Hematopoietic multipotent progenitor cell (in vitro differentiated cells): ENCODE results near the gene BBX. TPM values are rescaled to one million over a fixed set of nuclear protein-coding genes. Genes with fewer than 3 reads are reported as not detected.

ENCODE experiments used
- DNase-seq, 3 donors: peaks; one replicate each; pipeline ENCODE4 v3.0.0-alpha.2; 2011 to 2015; ENCODE audit warnings: low read depth in 2 of 3, low spot score in 2 of 3
- total RNA-seq: library from RNA; depleted of rRNA; stranded (reverse); fragments of >200 nt; gene quantifications from one replicate; pipeline ENCODE4 v1.2.3, GENCODE V29; 2012

The BBX gene
- total RNA-seq, 1 donor, result 35.0 TPM

DNA sequence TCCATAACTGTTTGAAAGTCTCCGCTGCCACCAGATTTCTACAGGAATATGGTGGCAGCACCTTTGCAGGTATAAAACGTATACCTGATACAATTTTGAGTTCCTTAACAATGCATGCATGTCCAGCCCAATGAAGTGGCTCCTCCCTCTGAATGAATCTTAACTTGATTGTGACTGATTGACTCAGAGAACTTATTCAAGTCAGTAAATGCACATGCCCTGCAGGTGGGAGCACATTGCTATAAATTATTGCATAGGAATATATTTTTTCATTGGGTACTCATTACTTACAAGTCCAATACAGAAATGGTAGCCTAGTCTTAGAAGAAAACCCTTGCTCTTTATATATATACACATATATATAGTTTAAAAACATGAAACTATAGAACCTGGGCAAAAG lies 259.3 kb downstream of the BBX start:
- DNase-seq, result no peak

DNA sequence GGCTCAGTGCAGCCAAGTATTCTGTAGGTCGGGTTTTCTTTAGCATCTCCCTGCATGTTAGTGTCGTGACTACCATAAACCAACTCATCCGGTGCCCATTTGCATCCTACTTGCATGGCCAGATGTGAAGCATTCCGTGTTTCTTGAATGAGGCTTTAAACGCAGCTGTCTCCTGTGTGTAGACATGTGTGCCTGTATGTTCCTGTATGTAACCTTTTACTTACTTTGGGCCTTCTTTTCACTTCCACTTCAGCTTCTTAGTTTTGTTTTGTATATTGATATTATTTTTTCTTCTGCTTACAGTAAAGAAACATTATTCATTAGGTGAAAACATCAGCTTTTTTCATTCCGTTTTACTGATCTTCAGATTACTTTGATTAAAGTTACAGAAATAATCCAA lies 267.9 kb downstream of the BBX start:
- DNase-seq, result no peak

DNA sequence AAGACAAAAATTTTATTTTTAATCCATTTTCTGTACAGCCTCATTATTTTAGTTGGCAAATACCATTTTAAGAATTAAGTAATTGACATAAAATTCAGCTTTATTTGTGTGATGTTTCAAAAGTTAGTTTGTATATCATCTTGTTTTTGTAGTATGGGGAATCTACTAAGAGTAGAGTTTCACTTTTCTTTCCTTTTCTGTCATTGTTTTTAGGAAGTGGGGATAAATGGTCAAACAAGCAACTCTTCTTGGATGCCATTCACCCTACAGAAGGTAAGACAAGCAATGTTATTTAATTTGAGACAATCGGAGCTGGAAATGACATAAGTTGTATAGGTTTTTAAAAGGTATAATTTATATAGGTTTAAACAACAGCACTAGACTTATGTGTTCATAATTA lies 268.3 kb downstream of the BBX start:
- DNase-seq, result no peak

DNA sequence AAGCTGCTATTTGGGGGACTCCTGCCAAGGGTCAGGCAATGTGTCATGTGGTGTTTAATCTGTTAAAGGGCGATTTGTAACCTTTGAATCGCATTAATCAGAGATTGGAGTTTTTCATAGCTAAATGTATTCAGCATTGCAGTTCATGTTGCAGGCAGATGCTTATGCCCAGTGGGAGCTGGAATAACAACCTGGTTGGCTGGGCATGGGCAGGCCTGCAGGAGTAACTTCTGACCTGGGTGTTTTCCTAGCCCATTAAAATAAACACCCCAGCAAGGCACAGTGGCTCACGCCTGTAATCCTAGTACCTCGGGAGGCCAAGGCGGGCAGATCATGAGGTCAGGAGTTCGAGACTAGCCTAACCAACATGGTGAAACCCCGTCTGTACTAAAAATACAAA lies 268.7 kb downstream of the BBX start:
- no peak for DNase-seq

DNA sequence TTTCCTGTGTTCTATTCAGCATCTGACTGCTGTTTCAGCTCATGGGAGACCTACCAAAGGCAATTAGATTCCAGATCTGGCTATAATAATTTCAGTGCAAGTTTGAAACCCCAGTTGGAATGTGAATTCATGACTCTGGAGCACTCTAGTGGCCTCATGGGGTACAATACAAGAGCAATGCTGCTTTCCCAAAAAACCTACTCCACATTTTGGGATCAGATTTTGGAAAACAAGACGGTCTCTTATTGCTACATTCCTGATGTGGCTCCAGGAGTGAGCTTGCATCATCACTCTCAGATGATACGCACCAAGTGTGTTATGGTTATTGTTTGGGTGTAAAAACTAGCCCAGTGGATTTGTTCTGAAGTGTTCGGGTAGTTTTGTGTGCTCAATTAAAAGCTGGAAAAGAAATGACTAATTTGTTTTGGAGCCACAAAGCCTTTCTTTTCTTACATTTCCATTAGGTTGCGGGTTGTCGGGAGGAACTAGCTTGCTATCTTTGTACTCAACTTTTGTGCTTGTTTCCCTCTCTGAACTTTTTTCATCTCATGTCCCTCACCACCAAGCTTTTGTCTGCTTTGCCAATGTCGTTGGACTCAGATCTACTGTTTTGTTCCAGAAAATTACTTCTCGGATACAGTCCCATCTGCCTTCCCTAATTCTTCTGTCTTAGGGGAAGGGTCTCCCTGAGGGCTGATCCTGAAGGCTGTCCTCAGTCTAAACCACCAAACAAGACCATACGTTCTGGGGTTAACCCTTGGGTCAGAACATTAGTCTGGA lies 272.1 kb downstream of the BBX start:
- no peak for DNase-seq

DNA sequence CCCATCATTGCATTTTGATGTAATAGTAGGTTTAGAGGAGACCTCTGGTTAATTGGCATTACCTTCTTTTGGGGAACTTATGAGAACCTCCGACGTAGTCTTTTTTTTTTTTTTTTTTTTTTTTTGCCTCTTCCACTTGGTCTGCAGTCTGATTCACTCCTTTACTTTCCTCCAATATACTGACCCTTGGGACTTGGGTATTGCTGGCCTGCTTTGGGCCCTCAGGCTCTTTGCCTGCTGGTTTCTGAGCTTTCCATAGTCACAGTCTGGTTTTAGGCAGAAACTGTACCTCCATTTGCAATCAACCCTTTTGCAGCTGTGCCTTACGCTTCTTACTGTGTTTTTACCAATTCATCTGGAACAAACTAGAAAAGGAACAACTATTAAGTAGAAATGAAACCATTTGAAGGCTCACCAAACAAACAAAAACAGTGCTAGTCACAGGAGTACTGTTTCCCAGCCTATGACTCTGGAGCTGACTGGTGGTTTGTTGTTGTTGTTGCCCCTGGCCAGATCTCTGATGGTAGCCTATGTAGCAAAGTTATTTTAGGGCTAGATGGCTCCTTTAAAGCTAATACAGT lies 272.8 kb downstream of the BBX start:
- DNase-seq, result no peak

DNA sequence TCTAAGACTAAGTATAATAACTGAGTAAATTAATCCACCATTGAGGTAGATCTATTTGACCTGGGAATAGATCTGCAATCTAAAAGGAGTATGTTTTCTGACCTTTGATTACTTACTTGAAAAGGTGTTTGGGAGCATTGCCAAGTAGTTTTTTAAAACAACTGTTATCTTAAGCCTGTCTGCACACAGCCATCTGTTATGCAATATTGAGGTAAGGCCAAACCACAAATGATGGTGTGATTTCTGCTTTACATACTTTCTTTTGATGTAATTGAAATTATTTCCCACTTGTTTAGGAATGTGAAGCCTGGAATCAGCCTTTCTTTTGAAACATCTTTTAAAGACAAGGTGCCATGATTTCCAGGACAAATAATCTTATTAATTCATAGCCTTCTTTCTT lies 274.0 kb downstream of the BBX start:
- DNase-seq, result peak in 2 of 3 donors; percentile 50 to 73

DNA sequence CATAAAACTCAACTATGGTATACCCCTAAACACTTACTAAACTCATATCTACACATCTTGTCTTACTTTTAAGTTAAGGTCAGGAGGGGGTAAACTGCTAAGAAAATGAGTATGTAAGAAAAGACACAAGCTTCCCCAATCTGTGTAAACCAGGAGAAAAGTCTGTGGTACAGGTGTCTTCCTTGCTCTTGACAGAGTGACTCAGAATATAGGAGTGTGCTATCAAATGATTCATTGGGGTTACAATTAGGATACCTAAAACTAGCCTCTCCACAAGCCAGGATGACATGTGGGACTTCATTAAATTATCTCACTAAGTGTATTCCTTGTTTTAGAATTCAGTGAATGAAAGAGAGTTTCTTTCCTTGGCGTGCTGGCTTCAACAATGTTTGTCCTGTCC lies 274.8 kb downstream of the BBX start:
- no peak for DNase-seq

DNA sequence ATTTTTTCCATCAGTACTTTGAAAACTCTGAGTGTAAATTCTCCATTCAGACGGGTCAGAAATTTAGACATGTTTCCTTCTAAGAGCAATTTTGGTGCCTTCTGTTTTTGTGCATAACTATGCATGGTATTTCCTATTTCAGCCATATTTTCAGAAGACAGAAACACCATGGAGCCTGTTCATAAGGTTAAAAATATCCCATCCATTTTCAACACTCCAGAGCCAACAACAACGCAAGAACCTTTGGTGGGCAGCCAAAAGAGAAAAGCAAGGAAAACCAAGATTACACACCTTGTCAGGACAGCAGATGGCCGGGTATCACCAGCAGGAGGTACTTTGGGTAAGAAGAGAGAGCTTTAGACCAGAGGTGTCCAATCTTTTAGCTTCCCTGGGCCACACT lies 275.6 kb downstream of the BBX start:
- DNase-seq, result no peak

DNA sequence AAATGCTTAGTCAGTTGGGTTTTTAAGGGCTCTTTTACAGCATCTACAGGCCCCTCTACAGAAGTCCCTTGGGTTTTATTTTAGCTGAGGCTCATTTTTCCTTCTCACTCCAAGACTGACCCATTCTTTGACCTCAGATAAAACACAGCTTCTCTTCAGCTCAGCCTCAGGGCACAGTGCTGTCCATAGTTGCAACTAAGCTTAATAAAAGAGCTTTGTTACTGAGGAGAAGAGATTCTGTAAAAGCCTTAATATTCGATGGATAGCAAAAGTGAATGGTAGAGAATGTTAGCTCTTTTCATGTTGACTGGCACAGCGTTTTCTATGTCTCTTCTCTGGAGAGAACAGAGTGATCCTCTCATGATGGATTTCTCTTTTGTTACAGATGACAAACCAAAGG lies 277.9 kb downstream of the BBX start:
- DNase-seq, result no peak

DNA sequence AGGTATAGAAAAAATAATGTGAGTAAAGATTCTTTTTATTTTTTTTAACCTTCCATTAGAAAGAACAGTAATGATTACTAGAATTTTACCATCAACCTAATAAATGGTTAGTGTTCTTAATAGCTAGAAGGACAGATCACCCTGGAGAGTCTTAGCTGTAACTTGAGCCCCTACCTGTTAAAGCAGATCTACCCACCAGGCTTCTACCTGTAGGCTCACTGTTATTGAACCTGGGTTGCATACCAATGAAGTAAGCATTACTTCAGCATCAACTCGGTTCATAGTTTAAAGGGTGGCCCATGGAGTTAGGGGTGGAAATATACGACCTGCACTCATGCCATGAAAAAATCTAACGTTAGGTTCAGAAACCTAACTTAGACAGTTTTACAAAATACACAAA lies 280.4 kb downstream of the BBX start:
- DNase-seq, result no peak

DNA sequence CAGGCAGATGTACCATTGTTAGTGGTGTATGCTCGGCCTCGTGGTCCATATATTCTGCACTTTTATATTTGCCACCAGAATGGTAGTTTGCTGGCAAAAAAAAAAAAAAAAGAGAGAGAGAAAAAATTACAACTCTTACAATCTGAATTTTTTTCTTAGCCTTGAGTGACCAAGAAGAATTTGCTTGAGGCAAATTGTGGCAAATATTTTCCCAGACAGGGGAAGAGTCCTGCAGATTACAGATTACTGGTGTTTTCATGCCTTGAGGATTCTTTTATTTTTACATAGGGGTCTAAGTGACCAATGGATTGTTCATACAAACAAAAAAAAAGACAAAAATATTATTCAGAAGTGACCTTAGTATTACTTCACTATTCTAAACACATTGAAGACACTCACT lies 283.3 kb downstream of the BBX start:
- no peak for DNase-seq

DNA sequence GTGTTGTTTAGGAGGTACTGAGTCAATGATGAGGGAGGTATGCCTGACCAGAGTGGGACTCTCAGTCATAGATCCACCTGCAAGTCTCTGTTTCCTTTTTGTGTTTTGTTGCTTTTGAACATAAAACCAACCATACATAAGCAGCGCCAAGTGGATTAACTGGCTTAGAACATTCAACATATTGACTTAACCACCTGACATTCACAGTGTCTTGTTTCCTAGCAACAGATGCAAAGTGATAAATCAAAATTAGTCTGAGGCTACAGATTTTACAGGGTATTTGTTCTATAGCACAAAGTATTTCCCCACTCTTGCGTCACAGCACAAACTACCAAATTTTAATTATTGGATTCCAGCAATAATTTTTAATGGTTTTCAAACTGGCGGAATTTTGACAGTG lies 283.8 kb downstream of the BBX start:
- no peak for DNase-seq

DNA sequence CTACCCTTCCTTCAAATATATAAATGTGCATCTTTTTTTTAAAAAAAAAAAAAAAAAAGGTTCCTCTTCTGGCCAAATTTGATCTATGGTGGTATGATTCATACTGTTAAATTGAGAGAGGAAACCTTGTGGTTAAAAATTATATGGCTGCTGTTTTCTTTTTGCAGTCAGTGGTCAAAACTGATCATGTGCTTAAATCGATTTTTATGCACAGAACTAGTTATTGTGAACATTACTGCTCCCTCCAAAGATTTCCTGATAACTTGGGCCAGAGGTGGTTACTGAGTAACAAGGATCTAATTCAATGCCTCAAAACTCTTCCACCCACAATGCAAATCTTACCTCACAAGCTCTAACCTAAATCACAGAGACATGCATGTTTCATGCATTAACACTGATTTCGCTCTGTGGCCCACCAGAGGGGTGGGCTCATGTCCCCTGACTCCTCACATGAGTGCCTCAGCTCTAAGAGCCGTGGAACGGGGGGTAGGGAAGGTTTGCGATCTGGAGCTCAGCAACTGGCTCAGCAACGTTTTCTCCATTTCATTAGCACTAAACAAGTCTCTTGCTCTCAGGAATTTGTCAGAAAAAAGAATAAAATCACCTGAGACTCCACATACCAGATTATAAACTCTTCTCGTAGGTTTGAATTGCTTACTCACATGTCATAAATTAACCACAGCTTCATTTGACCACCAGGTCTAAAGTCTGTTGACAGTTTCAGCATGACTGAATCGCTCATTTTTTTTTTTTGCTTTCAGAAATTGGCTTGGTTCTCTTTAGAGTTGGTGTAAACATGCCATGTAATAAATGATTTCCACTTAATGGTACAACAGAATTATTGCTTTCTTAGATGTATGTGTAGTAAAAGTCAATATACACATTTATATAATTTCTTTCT lies 287.7 kb downstream of the BBX start:
- DNase-seq, result peak in 2 of 3 donors; percentile 24 to 54

DNA sequence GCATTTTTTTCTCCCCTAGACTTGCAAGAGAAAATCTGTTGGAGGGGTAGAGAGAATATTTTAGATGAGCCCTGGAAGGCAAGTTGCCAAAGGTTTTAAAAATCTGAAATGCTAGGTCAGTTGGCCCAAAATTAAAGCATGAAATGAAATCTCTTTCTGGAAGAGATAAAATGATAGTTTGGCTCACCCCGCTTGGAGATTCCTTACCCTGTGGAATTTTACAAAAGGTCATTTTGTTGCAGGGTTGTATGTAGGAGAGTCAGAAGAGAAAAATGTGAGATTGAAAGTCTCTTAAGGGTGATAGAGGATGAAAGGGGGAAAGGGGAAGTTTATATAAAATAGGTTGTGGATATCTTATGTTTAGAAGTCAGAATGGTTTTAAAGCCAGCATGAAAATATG lies 290.3 kb downstream of the BBX start:
- DNase-seq, result no peak

DNA sequence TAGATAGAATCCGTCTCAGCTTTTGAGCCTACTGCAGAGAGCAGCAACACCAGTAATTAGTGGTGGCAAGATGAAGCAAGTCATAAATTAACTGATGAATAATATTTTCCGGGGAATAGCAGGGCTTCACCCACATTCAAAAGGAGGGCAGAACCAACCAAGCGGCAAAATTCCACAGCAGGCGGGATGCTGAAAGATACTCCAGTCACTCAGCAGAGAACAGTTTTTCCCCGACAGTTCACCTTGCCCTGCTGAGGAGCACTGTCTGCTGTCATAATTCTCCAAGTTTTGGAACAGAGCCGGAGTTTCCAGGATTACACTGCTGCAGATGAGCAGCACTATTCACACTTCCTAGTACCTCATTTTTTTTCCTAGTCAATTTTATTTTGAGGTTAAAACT lies 293.3 kb downstream of the BBX start:
- no peak for DNase-seq

DNA sequence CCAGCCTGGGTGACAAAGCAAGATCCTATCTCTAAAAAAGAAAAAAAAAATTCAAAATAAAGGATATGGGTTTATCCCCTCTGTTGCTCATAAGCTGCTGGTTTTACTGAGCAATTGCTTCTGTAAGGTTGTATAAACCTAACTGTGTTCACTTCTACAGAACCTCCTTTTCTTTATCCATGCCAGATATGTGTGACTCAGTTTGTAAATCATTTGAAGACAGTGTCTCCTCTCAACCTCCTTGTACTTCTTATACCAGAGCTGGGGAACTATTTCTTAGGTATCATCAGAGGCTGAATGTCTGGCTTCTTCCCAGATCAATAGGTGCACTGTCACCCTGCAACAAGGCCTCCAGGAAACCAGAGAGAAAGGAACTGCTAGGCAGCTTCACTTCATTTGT lies 294.3 kb downstream of the BBX start:
- no peak for DNase-seq

DNA sequence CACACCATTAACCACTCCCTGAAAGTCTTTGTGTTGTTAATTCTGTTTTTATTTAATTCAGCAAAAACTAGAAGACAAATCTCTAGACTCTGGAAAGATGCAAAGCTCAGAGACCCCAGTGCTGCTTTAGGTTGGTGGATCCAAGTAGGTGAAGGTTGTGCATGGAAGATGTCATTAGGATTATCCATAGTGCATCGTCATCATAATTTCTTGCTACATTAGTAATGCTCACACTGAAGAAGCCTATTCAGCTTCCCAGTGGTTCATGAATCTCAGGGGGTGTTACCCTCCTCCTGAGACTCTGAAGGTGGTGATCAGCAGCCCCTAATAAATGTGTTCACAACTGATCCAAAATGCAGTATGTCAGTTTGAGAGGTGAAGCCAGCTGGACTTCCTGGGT lies 295.3 kb downstream of the BBX start:
- DNase-seq, result no peak

DNA sequence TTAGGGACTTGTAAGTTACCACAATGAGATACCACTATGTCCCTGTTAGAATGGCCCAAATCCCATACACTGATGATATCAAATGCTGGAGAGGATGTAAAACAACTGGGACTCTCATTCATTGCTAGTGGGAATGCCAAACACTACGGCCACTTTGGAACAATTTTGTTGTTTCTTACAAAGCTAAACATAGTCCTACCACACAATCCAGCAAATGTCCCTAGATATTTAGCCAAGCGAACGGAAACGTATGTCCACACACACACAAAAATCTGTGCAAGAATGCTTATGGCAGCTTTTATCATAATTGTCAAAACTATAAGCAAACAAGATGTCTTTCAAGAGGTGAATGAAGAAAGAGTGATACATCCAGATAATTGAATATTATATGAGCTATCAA lies 296.9 kb downstream of the BBX start:
- DNase-seq, result no peak

DNA sequence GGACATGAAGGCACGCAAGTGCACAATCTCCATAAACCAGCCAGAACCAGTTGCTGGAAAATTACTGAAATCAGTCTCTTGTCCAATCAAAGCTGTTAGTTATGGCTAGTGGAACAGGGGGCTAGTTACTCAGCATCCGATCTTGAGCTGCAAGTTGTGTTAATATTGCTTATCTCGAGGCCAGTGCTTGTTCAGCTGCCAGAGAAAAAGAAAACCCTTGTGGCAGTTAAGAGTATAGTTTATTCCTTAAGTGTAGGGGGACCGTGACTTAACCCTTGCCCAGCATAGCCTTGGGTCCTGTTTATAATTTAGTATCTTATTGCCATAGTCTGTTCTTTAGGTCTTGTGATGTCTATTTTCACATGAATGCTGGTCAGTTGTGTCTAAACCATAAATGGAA lies 299.5 kb downstream of the BBX start:
- DNase-seq, result no peak

DNA sequence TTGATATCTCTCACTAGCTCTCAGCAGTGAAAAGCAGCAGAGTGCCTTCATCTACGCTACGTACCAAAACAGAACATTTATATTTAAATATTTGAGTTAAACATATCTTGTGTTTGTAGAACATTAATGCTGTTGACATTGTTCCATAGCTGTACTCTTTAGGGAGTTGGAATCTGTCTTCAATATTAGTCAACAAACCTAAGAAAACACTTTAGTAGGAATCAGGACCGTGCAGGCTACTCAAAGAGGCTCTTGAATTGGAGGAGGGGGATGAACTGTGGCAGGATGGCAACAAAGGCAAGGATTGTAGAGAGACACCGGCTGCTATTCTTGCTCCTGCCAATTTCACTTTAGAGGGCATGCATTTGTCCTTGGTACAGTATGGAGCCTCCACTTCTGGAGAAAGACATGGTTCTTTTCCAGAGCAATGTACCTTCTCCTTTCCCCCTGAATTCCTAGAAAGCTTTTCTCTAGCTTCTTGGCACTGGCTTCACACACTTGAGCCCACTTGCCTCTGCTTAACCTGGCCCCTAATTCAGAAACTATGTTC lies 302.1 kb downstream of the BBX start:
- DNase-seq, result no peak
